Measurements from ENCODE around the gene WNT2.

Gene WNT2

GRCh38 chr7:117297606-117298005, 25.3 kb downstream of the WNT2 start:
- TF ChIP-seq ZNF384 (IDR thresholded peaks at IDR 0.05), result no peak
- TF ChIP-seq LEF1 (IDR thresholded peaks at IDR 0.05; ENCODE audit: borderline replicate concordance), result no peak
- no peak for TF ChIP-seq TARDBP (IDR thresholded peaks at IDR 0.05)
- no peak for TF ChIP-seq SP1 (IDR thresholded peaks at IDR 0.05)
- TF ChIP-seq ARNT (IDR thresholded peaks at IDR 0.05), result no peak
- TF ChIP-seq BHLHE40 (IDR thresholded peaks at IDR 0.05; ENCODE audit: borderline replicate concordance), result no peak
- TF ChIP-seq NFRKB (IDR thresholded peaks at IDR 0.05), result no peak
- TF ChIP-seq CTBP1 (IDR thresholded peaks at IDR 0.05; ENCODE audit: borderline replicate concordance), result no peak
- no peak for TF ChIP-seq FOXK2 (IDR thresholded peaks at IDR 0.05)
- TF ChIP-seq FOXA1 (IDR thresholded peaks at IDR 0.05), result no peak
- TF ChIP-seq PKNOX1 (IDR thresholded peaks at IDR 0.05), result no peak
- no peak for TF ChIP-seq FOXM1 (IDR thresholded peaks at IDR 0.05; ENCODE audit: borderline replicate concordance)
- TF ChIP-seq SUZ12 (IDR thresholded peaks at IDR 0.05), result no peak
- no peak for TF ChIP-seq L3MBTL2 (conservative IDR thresholded peaks at IDR 0.05)
- TF ChIP-seq ELF4 (IDR thresholded peaks at IDR 0.05), result no peak
- POLR2A ChIA-PET, result no interaction called here
- CTCF ChIA-PET, result interaction anchor here (0.9 kb wide), 1 partner anchor 18 kb away, joined by 3 read pairs; no protein-coding TSS in a partner anchor
- DNase-seq (ENCODE audit: extremely low spot score), result no peak

GRCh38 chr7:117296066-117296465, 26.8 kb downstream of the WNT2 start:
- ChIA-PET POLR2A (no interaction called here), CTCF (no interaction called here)
- DNase-seq (ENCODE audit: extremely low spot score), result no peak
- TF ChIP-seq FOXA1 (IDR thresholded peaks at IDR 0.05), result no peak
- no peak for TF ChIP-seq TARDBP (IDR thresholded peaks at IDR 0.05)
- no peak for TF ChIP-seq SP1 (IDR thresholded peaks at IDR 0.05)
- TF ChIP-seq L3MBTL2 (conservative IDR thresholded peaks at IDR 0.05), result no peak
- no peak for TF ChIP-seq CTBP1 (IDR thresholded peaks at IDR 0.05; ENCODE audit: borderline replicate concordance)
- no peak for TF ChIP-seq ARNT (IDR thresholded peaks at IDR 0.05)
- TF ChIP-seq BHLHE40 (IDR thresholded peaks at IDR 0.05; ENCODE audit: borderline replicate concordance), result no peak
- TF ChIP-seq HDGF (IDR thresholded peaks at IDR 0.05; ENCODE audit: borderline replicate concordance), result no peak
- TF ChIP-seq SUZ12 (IDR thresholded peaks at IDR 0.05), result no peak
- TF ChIP-seq PKNOX1 (IDR thresholded peaks at IDR 0.05), result no peak
- no peak for TF ChIP-seq ZNF384 (IDR thresholded peaks at IDR 0.05)

- TF ChIP-seq FOXA1 (IDR thresholded peaks at IDR 0.05) (no peak), TARDBP (IDR thresholded peaks at IDR 0.05) (no peak), LEF1 (IDR thresholded peaks at IDR 0.05; ENCODE audit: borderline replicate concordance) (no peak), BHLHE40 (IDR thresholded peaks at IDR 0.05; ENCODE audit: borderline replicate concordance) (no peak), FOXK2 (IDR thresholded peaks at IDR 0.05) (no peak), L3MBTL2 (conservative IDR thresholded peaks at IDR 0.05) (no peak), CTBP1 (IDR thresholded peaks at IDR 0.05; ENCODE audit: borderline replicate concordance) (no peak), HDGF (IDR thresholded peaks at IDR 0.05; ENCODE audit: borderline replicate concordance) (no peak), ELF4 (IDR thresholded peaks at IDR 0.05) (no peak), SUZ12 (IDR thresholded peaks at IDR 0.05) (no peak), NFRKB (IDR thresholded peaks at IDR 0.05) (no peak), ARNT (IDR thresholded peaks at IDR 0.05) (no peak), ZNF384 (IDR thresholded peaks at IDR 0.05) (no peak), FOXM1 (IDR thresholded peaks at IDR 0.05; ENCODE audit: borderline replicate concordance) (no peak), SP1 (IDR thresholded peaks at IDR 0.05) (no peak), PKNOX1 (IDR thresholded peaks at IDR 0.05) (no peak)
- ChIA-PET POLR2A (no interaction called here), CTCF (no interaction called here)
- DNase-seq (ENCODE audit: extremely low spot score), result no peak
Observed at GRCh38 chr7:117285826-117286225, 37.0 kb downstream of the WNT2 start.

- CTCF ChIA-PET, result no interaction called here
- DNase-seq (ENCODE audit: extremely low spot score), result no peak
- TF ChIP-seq FOXM1 (IDR thresholded peaks at IDR 0.05; ENCODE audit: borderline replicate concordance), result no peak
- TF ChIP-seq BHLHE40 (IDR thresholded peaks at IDR 0.05; ENCODE audit: borderline replicate concordance), result no peak
- TF ChIP-seq SP1 (IDR thresholded peaks at IDR 0.05), result no peak
- TF ChIP-seq ELF4 (IDR thresholded peaks at IDR 0.05), result no peak
- no peak for TF ChIP-seq SUZ12 (IDR thresholded peaks at IDR 0.05)
- TF ChIP-seq HDGF (IDR thresholded peaks at IDR 0.05; ENCODE audit: borderline replicate concordance), result no peak
- POLR2A ChIA-PET, result no interaction called here
Observed at GRCh38 chr7:117284692-117285091, 38.2 kb downstream of the WNT2 start.

GRCh38 chr7:117283779-117284178, 39.1 kb downstream of the WNT2 start:
- TF ChIP-seq ARNT (IDR thresholded peaks at IDR 0.05), result no peak
- ChIA-PET CTCF (no interaction called here), POLR2A (no interaction called here)
- DNase-seq (ENCODE audit: extremely low spot score), result no peak

GRCh38 chr7:117283371-117283770, 39.5 kb downstream of the WNT2 start:
- TF ChIP-seq TARDBP (IDR thresholded peaks at IDR 0.05) (no peak), ZNF384 (IDR thresholded peaks at IDR 0.05) (no peak), ARNT (IDR thresholded peaks at IDR 0.05) (no peak), CTBP1 (IDR thresholded peaks at IDR 0.05; ENCODE audit: borderline replicate concordance) (no peak), LEF1 (IDR thresholded peaks at IDR 0.05; ENCODE audit: borderline replicate concordance) (no peak), BHLHE40 (IDR thresholded peaks at IDR 0.05; ENCODE audit: borderline replicate concordance) (no peak), L3MBTL2 (conservative IDR thresholded peaks at IDR 0.05) (no peak)
- CTCF ChIA-PET, result no interaction called here
- no peak for DNase-seq (ENCODE audit: extremely low spot score)
- POLR2A ChIA-PET, result no interaction called here

GRCh38 chr7:117282239-117282812, 40.5 kb downstream of the WNT2 start:
- TF ChIP-seq NFRKB (IDR thresholded peaks at IDR 0.05), result no peak
- TF ChIP-seq TARDBP (IDR thresholded peaks at IDR 0.05), result no peak
- no peak for TF ChIP-seq PKNOX1 (IDR thresholded peaks at IDR 0.05)
- TF ChIP-seq ELF4 (IDR thresholded peaks at IDR 0.05), result no peak
- no peak for TF ChIP-seq BHLHE40 (IDR thresholded peaks at IDR 0.05; ENCODE audit: borderline replicate concordance)
- no peak for TF ChIP-seq ARNT (IDR thresholded peaks at IDR 0.05)
- TF ChIP-seq LEF1 (IDR thresholded peaks at IDR 0.05; ENCODE audit: borderline replicate concordance), result no peak
- no peak for TF ChIP-seq CTBP1 (IDR thresholded peaks at IDR 0.05; ENCODE audit: borderline replicate concordance)
- TF ChIP-seq ZNF384 (IDR thresholded peaks at IDR 0.05), result no peak
- ChIA-PET CTCF (no interaction called here), POLR2A (no interaction called here)
- no peak for DNase-seq (ENCODE audit: extremely low spot score)

Measured in HEK293T (cell line).